CD4-positive, alpha-beta T cell treated with Interleukin-4 for 4 hours (primary cell): ENCODE data around the gene CYFIP1.

Experiments
- DNase-seq: peaks from one replicate; pipeline ENCODE4 v3.0.0-alpha.2; 2020

CYFIP1 gene

GRCh38 chr15:22948056-22948455, 32.1 kb downstream of the CYFIP1 start:
- DNase-seq: no peak

- DNase-seq: no peak
Observed at GRCh38 chr15:22947101-22948000, 32.8 kb downstream of the CYFIP1 start.

DNA sequence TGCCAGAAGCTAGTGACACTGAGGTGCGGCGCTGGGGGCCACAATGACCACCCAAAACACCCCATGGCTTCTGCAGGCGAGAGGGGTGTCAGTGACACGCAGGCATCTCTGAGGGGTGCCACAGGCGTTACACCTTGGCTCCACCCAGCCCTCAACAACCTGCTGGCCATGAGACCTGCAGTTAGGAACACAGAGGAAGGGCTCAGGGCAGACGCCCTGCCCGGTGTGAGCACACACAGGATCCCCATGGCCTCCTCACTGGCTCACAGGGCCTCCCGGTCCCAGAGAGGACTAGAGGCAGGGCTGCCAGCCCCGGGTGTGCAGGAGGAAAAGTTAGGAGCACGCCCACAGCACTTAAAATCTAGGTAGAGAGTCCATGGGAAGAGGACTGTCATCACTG, 35.1 kb downstream of the CYFIP1 start:
- DNase-seq: no peak

GRCh38 chr15:22944651-22945050, 35.5 kb downstream of the CYFIP1 start:
- DNase-seq: no peak

- no peak for DNase-seq
Observed at GRCh38 chr15:22942877-22943276, 37.3 kb downstream of the CYFIP1 start.

GRCh38 chr15:22942306-22942855, 37.8 kb downstream of the CYFIP1 start:
- DNase-seq: no peak

GRCh38 chr15:22941179-22941578, 39.0 kb downstream of the CYFIP1 start:
- DNase-seq: no peak

DNA sequence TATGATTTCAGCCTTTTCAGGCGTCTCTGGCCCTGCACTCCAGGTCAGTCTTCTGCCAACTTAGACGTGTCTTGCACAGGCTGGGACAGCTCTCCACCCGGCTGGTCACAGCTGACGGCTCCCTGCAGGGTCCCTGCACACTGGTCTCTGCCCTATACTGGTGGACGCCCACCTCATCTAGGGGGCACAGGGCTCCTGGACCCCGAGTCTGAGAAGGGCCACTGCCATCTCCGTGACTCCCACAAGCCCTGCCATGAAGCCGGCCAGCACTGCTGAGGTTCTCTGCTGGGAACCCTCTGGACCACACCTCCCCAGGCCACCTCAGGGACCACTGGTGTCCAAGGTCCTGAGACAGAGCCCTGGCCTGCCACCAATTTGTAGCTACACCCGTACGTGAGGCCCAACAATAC, 40.5 kb downstream of the CYFIP1 start:
- DNase-seq: no peak

DNA sequence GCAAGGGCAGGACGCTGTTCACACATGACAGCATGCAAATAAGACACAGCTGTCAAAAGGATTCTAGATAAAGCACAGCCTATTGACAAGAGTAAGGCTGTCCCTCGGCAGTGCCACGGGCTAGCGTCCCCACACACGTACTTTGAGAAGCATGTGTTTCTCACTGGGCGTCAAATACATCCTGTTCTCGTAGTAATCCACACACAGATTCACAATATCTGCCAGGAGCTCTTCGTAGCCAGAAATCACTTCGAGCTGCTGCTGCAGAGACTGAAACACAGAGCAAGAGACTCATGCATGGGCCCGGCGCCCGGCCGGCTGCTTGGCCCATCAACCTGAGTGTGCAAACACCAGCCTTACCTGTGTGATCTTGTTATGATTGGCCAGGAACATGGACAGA, 41.1 kb downstream of the CYFIP1 start:
- no peak for DNase-seq

DNA sequence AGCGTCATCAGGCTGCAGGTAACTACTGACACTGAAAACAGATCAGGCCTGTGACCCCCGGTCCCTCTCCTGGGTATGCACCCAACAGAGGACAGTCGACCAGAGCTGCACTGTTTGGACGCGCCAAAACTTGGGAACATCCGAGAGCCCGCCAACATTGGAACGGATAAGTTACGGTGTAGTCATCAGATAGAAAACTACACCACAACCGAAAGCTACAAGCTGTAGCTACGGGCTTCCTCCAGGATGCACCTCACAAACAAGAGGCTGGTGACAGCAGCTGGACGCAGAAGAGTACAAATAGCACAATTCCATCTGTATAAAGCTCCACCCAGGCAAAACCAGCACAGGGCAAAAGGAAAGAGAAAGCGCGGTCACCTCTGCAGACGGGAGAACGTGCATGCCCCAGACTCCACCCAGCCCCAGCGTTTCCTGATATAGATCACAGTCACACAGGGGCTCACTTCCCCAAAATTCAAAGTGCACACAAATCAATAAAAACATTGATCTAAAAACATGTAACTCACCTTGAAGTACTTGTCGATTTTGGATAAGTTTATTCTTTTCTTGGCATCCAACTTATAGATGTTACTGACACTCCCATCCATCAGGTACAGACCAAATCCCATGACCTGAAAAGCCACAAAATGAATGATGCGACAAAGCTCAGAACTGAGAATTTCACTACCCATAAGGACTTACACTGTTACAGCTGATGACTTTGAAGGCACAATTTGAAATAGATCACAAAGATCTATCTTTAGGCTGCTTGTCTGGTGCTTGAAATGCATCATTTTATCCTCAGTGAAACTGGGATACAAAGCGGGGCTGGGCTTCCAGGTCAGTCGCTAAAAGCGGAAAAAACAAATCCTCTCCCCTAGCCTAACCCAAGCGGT, 43.3 kb downstream of the CYFIP1 start:
- DNase-seq: no peak

DNA sequence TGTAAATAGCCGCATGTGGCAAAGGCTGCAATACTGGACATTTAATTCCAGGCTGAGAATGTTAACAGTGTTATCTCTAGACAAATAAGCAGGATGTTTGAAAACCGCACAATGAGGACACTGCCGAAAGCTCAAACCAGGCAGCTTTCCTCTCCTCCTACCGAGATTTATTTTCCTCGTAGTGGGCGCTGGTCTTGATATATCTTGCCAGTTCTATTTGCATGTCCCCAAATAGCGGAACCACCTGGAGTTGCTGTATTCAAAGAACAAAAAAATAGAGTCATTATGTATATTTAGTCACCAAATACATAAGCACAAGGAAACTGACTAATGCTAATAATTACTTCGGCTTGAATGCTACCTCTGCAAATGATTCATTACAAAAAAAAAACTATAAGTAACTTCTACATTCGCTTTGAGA, 46.5 kb downstream of the CYFIP1 start:
- no peak for DNase-seq

DNA sequence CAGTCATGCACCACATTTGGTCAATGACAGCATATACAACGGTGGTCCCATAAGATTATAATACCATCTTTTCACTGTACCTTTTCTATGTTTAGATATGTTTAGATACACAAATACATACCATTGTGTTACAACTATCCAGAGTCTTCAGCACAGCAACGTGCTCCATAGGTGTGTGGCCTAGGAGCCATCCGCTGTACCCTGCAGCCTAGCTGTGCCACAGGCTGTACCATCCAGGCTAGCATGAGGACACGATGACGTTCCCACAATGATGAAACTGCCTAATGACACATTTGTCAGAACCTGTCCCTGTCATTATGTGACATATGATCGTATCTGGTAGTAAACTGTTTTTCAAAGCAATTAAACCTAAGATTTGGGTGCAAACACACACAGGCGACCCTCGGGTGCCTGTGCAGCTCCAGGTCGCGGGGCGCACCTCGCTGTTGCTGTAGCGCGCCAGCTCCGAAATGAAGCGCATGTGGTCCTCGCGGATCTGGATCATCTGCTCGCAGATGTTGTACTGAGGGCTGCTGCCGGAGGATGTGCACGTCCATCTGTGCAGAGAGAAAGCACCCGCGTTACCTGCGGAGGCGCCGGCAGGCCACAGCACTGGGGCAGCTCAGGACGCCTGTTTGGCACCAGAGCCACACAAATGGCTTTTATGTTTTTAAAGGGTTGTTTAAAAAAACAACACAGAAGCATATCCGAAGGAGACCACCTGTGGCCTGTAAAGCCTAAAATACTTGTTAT, 48.2 kb downstream of the CYFIP1 start:
- DNase-seq: no peak

- no peak for DNase-seq
Observed at GRCh38 chr15:22930782-22931484, 49.2 kb downstream of the CYFIP1 start.

- no peak for DNase-seq
Observed at GRCh38 chr15:22927761-22928160, 52.4 kb downstream of the CYFIP1 start.

GRCh38 chr15:22925875-22926274, 54.3 kb downstream of the CYFIP1 start:
- no peak for DNase-seq

- no peak for DNase-seq
Observed at GRCh38 chr15:22922003-22922402, 58.2 kb downstream of the CYFIP1 start.

- no peak for DNase-seq
Observed at GRCh38 chr15:22919171-22919570, 61.0 kb downstream of the CYFIP1 start.

GRCh38 chr15:22918596-22919140, 61.5 kb downstream of the CYFIP1 start:
- no peak for DNase-seq

DNA sequence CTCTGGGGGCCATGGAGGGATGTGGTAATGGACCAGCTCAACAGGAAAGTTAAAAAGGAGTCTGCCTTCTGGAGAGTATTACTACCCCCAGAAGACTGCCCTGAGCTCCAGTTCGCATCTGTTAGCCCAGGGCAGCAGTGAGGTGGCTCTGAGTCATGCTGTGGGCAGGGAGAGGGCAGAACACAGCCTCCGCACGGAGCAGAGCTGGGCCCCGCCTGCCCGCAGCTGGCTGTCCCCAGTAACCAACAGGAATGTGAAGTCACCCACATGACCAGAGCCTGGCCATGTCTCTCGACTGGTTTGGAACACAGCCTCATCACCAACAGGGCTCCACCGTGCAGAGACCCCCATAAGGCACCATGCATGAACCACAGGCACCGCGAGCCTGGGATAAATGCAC, 62.1 kb downstream of the CYFIP1 start:
- no peak for DNase-seq

DNA sequence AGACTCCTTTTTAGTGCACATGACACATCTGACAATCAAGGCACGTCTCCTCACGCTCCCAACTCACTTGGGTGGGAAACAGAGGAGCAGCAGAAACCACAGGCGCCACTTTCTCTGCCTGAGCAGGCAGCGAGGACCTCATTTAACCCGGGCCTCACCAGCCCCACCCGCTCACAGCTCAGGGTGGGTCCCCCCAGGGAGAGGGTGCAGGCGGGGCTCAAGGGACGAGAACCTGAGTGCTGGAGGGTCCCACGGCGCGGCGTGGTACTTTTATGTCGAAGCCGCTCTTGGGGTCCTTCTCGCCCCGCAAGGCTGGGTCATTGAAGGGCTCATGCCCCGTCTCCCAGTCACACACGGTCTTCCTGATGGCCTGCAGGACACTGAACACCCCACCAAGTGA, 62.6 kb downstream of the CYFIP1 start:
- no peak for DNase-seq

DNA sequence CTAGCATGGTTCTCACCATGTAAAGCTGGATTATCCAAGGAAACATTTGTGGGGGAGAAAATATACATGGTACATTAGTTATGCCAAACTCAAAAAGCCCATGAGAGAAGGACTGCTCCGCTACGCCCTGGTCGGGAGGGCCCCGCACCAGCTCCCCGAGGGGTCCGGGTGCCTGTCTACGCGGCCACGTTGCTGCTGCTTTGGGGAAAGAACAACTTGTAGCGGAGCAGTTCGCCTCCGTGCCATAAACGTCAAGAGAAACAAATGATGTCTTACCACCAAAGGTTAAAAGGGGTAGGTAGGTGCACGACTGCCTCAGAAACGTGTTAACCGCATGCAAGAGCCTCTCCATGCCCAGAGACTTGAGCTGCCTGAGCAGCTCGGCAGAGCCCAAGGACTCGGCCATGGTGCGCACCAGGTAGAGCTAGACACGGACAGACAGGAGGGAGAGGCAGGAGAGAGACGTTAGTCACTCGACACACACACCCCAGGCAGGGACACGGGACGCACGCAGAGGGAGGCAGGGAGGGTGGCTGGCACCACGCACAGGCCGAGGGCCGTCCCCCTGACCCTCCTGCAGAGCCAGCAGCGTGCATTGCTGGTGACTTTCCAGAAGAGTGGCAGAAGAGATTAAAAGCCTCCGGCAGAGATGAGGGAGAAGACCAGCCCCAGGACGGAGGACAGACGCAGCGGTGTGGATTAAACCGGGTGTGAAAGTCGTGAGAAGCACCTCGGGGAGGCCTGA, 63.4 kb downstream of the CYFIP1 start:
- no peak for DNase-seq
